Measurements from ENCODE around the gene STRA6.

The STRA6 gene

GRCh38 chr15:74130849-74131627 lies 71.5 kb downstream of the STRA6 start:
- no peak for DNase-seq

- no peak for DNase-seq
Observed at GRCh38 chr15:74130155-74130848, 72.3 kb downstream of the STRA6 start, which contains the start of gene ISLR2. TSS of gene ISLR2 (plus strand) at chr15:74130586. CDS start at chr15:74132755, 2,169 bp downstream.

GRCh38 chr15:74129586-74130154 lies 72.9 kb downstream of the STRA6 start:
- no peak for DNase-seq
